Measurements from ENCODE around the gene TTLL5.

TTLL5 gene

DNA sequence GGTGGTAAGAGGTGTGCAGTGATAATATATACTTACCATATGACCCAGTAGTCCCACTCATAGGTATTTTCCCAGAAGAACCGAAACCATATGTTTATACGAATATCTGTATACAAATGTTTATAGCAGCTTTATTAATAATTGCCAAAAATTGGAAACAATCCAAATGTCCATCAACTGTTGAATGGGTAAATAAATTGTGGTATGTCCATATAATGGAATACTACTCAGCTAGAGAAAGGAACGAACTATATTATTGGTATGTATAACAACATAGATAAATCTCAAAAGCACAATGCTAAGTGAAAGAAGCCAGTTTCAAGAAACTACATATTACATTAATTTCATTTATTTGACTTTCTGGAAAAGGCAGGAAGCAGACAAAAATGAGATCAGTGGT, 66.1 kb downstream of the TTLL5 start:
- Histone ChIP-seq H3K18ac (ENCODE audit: low read length) (no peak overlapping the region), H4K8ac (ENCODE audit: low read depth, low read length) (no peak overlapping the region), H3K23ac (ENCODE audit: low read length) (no peak overlapping the region), H4K5ac (ENCODE audit: low read length) (no peak overlapping the region), H3K27me3 (ENCODE audit: insufficient read depth, low read length, poor library complexity) (no peaks in the 10 kb centered on the region), H3K4me2 (ENCODE audit: low read length) (no peak overlapping the region), H2BK15ac (replicated peaks; ENCODE audit: low read depth) (no peak overlapping the region), H3K79me1 (ENCODE audit: low read length) (no peaks in the 10 kb centered on the region), H3K79me2 (ENCODE audit: control insufficient read depth, insufficient read depth, low read length) (no peaks in the 10 kb centered on the region), H3K4me3 (ENCODE audit: low read length) (no peak overlapping the region), H3K36me3 (ENCODE audit: control insufficient read depth, insufficient read depth, low read length) (no peaks in the 10 kb centered on the region), H3K56ac (ENCODE audit: low read length) (no peak overlapping the region), H3K27ac (ENCODE audit: low read depth, low read length) (no peak overlapping the region), H2BK5ac (ENCODE audit: low read length) (no peak overlapping the region), H3K4me1 (ENCODE audit: control insufficient read depth, low read depth, low read length) (no peaks in the 10 kb centered on the region), H3K9ac (ENCODE audit: low read length) (no peak overlapping the region), H2AK5ac (ENCODE audit: low read length) (no peak overlapping the region), H3K4ac (ENCODE audit: low read depth, low read length) (no peak overlapping the region), H2BK120ac (ENCODE audit: low read depth, low read length) (no peak overlapping the region)
- no CpG with 5 or more reads among the region's 3 CpGs for WGBS (ENCODE audit: extremely low coverage, insufficient coverage, low lambda C conversion rate)
- DNase-seq, result no peak

DNA sequence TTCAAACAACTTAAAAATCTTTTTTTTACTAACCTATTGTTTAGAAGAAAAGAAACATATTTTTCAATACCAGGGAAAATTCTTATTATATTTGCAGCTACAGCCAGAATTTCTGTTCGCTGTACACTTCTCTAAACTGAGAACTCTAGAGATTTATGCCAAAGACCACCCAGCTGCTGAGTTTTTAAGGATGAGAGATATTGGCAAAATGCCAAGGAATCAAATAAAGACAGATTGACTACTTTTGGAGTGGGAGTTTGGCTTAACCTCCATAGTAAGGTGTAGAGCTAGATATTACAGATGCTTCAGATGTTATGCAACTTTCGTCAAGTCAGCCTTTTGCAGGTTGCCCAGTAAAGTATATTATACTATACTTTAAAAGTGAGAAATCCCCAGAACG, 71.8 kb downstream of the TTLL5 start:
- Histone ChIP-seq H2AK5ac (ENCODE audit: low read length) (no peak overlapping the region), H3K79me2 (ENCODE audit: control insufficient read depth, insufficient read depth, low read length) (no peaks in the 10 kb centered on the region)
- no CpG with 5 or more reads among the region's 3 CpGs for WGBS (ENCODE audit: extremely low coverage, insufficient coverage, low lambda C conversion rate)

GRCh38 chr14:75734854-75735253, 73.8 kb downstream of the TTLL5 start:
- H3K4ac ChIP-seq (ENCODE audit: low read depth, low read length), result no peak overlapping the region
- no peak overlapping the region for H3K27ac ChIP-seq (ENCODE audit: low read depth, low read length)
- no peak overlapping the region for H3K4me3 ChIP-seq (ENCODE audit: low read length)
- H3K9ac ChIP-seq (ENCODE audit: low read length), result no peak overlapping the region
- no peak overlapping the region for H2AK5ac ChIP-seq (ENCODE audit: low read length)
- H3K4me2 ChIP-seq (ENCODE audit: low read length), result no peak overlapping the region
- no peak overlapping the region for H2BK120ac ChIP-seq (ENCODE audit: low read depth, low read length)
- H4K5ac ChIP-seq (ENCODE audit: low read length), result no peak overlapping the region
- no peaks in the 10 kb centered on the region for H3K79me2 ChIP-seq (ENCODE audit: control insufficient read depth, insufficient read depth, low read length)
- no CpG with 5 or more reads among the region's 3 CpGs for WGBS (ENCODE audit: extremely low coverage, insufficient coverage, low lambda C conversion rate)
- no peak overlapping the region for H2BK5ac ChIP-seq (ENCODE audit: low read length)
- H3K79me1 ChIP-seq (ENCODE audit: low read length), result no peaks in the 10 kb centered on the region
- H3K36me3 ChIP-seq (ENCODE audit: control insufficient read depth, insufficient read depth, low read length), result no peaks in the 10 kb centered on the region
- H3K23ac ChIP-seq (ENCODE audit: low read length), result no peak overlapping the region
- H3K27me3 ChIP-seq (ENCODE audit: insufficient read depth, low read length, poor library complexity), result no peaks in the 10 kb centered on the region
- no peak overlapping the region for H2BK15ac ChIP-seq (replicated peaks; ENCODE audit: low read depth)
- no peak overlapping the region for H4K8ac ChIP-seq (ENCODE audit: low read depth, low read length)
- DNase-seq, result no peak
- no peak overlapping the region for H3K18ac ChIP-seq (ENCODE audit: low read length)
- H3K4me1 ChIP-seq (ENCODE audit: control insufficient read depth, low read depth, low read length), result no peaks in the 10 kb centered on the region
- H3K56ac ChIP-seq (ENCODE audit: low read length), result no peak overlapping the region

More for the DNA sequence above, 71.8 kb downstream of the TTLL5 start:
- Histone ChIP-seq H2BK15ac (replicated peaks; ENCODE audit: low read depth) (no peak overlapping the region), H2BK120ac (ENCODE audit: low read depth, low read length) (no peak overlapping the region), H3K4ac (ENCODE audit: low read depth, low read length) (no peak overlapping the region), H3K27me3 (ENCODE audit: insufficient read depth, low read length, poor library complexity) (no peaks in the 10 kb centered on the region), H3K9ac (ENCODE audit: low read length) (no peak overlapping the region), H3K23ac (ENCODE audit: low read length) (no peak overlapping the region), H3K36me3 (ENCODE audit: control insufficient read depth, insufficient read depth, low read length) (no peaks in the 10 kb centered on the region), H3K4me1 (ENCODE audit: control insufficient read depth, low read depth, low read length) (no peaks in the 10 kb centered on the region), H3K4me2 (ENCODE audit: low read length) (no peak overlapping the region), H4K5ac (ENCODE audit: low read length) (no peak overlapping the region), H2BK5ac (ENCODE audit: low read length) (no peak overlapping the region), H4K8ac (ENCODE audit: low read depth, low read length) (no peak overlapping the region), H3K27ac (ENCODE audit: low read depth, low read length) (no peak overlapping the region), H3K56ac (ENCODE audit: low read length) (no peak overlapping the region), H3K79me1 (ENCODE audit: low read length) (no peaks in the 10 kb centered on the region), H3K18ac (ENCODE audit: low read length) (no peak overlapping the region), H3K4me3 (ENCODE audit: low read length) (no peak overlapping the region)
- no peak for DNase-seq

GRCh38 chr14:75736845-75737485, 75.9 kb downstream of the TTLL5 start:
- Histone ChIP-seq H3K4me3 (ENCODE audit: low read length) (no peak overlapping the region), H3K4me2 (ENCODE audit: low read length) (no peak overlapping the region), H3K27ac (ENCODE audit: low read depth, low read length) (no peak overlapping the region), H3K56ac (ENCODE audit: low read length) (no peak overlapping the region), H4K8ac (ENCODE audit: low read depth, low read length) (no peak overlapping the region), H3K36me3 (ENCODE audit: control insufficient read depth, insufficient read depth, low read length) (no peaks in the 10 kb centered on the region), H2BK15ac (replicated peaks; ENCODE audit: low read depth) (no peak overlapping the region), H3K4me1 (ENCODE audit: control insufficient read depth, low read depth, low read length) (no peaks in the 10 kb centered on the region), H4K5ac (ENCODE audit: low read length) (no peak overlapping the region), H3K79me2 (ENCODE audit: control insufficient read depth, insufficient read depth, low read length) (no peaks in the 10 kb centered on the region), H2BK5ac (ENCODE audit: low read length) (no peak overlapping the region), H2AK5ac (ENCODE audit: low read length) (no peak overlapping the region), H3K23ac (ENCODE audit: low read length) (no peak overlapping the region), H3K79me1 (ENCODE audit: low read length) (no peaks in the 10 kb centered on the region), H3K18ac (ENCODE audit: low read length) (no peak overlapping the region), H3K4ac (ENCODE audit: low read depth, low read length) (no peak overlapping the region), H2BK120ac (ENCODE audit: low read depth, low read length) (no peak overlapping the region), H3K27me3 (ENCODE audit: insufficient read depth, low read length, poor library complexity) (no peaks in the 10 kb centered on the region), H3K9ac (ENCODE audit: low read length) (no peak overlapping the region)
- DNase-seq, result no peak

DNA sequence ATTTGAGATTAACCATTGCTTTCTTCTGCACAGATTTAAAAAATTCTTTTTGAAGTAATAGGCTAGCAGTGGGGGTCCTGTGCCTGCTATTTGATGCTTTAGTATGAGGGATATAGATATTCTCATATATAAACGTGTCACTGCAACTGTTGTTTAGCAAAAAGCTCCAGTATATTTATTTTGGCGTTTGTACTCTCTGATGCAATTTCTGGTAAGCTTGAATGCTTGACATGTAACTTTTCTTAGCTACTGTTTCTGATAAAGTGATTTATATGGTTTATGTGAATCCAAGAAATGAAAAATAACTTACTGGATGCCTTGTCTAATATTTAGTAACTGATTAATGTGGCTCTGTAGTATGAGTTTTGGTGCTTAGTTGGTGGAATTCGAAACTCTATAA, 77.1 kb downstream of the TTLL5 start:
- no peak overlapping the region for H3K18ac ChIP-seq (ENCODE audit: low read length)
- no peak overlapping the region for H4K5ac ChIP-seq (ENCODE audit: low read length)
- H3K9ac ChIP-seq (ENCODE audit: low read length), result no peak overlapping the region
- H3K79me1 ChIP-seq (ENCODE audit: low read length), result no peaks in the 10 kb centered on the region
- WGBS (ENCODE audit: extremely low coverage, insufficient coverage, low lambda C conversion rate), result no CpG with 5 or more reads among the region's 3 CpGs
- no peak overlapping the region for H2AK5ac ChIP-seq (ENCODE audit: low read length)
- H3K4me3 ChIP-seq (ENCODE audit: low read length), result no peak overlapping the region
- H3K4ac ChIP-seq (ENCODE audit: low read depth, low read length), result no peak overlapping the region
- H2BK120ac ChIP-seq (ENCODE audit: low read depth, low read length), result no peak overlapping the region
- no peaks in the 10 kb centered on the region for H3K79me2 ChIP-seq (ENCODE audit: control insufficient read depth, insufficient read depth, low read length)
- H3K27me3 ChIP-seq (ENCODE audit: insufficient read depth, low read length, poor library complexity), result no peaks in the 10 kb centered on the region
- no peak overlapping the region for H2BK15ac ChIP-seq (replicated peaks; ENCODE audit: low read depth)
- H2BK5ac ChIP-seq (ENCODE audit: low read length), result no peak overlapping the region
- H3K56ac ChIP-seq (ENCODE audit: low read length), result no peak overlapping the region
- H3K4me1 ChIP-seq (ENCODE audit: control insufficient read depth, low read depth, low read length), result no peaks in the 10 kb centered on the region
- no peak overlapping the region for H3K23ac ChIP-seq (ENCODE audit: low read length)
- no peak for DNase-seq
- H3K4me2 ChIP-seq (ENCODE audit: low read length), result no peak overlapping the region
- no peak overlapping the region for H3K27ac ChIP-seq (ENCODE audit: low read depth, low read length)
- no peak overlapping the region for H4K8ac ChIP-seq (ENCODE audit: low read depth, low read length)
- H3K36me3 ChIP-seq (ENCODE audit: control insufficient read depth, insufficient read depth, low read length), result no peaks in the 10 kb centered on the region

- no peak overlapping the region for H3K18ac ChIP-seq (ENCODE audit: low read length)
- no peak overlapping the region for H3K9ac ChIP-seq (ENCODE audit: low read length)
- WGBS (ENCODE audit: extremely low coverage, insufficient coverage, low lambda C conversion rate), result no CpG with 5 or more reads among the region's 2 CpGs
- no peak overlapping the region for H2BK120ac ChIP-seq (ENCODE audit: low read depth, low read length)
- no peaks in the 10 kb centered on the region for H3K36me3 ChIP-seq (ENCODE audit: control insufficient read depth, insufficient read depth, low read length)
- no peaks in the 10 kb centered on the region for H3K79me1 ChIP-seq (ENCODE audit: low read length)
- no peaks in the 10 kb centered on the region for H3K27me3 ChIP-seq (ENCODE audit: insufficient read depth, low read length, poor library complexity)
- no peak overlapping the region for H3K23ac ChIP-seq (ENCODE audit: low read length)
- no peak overlapping the region for H3K4me3 ChIP-seq (ENCODE audit: low read length)
- H3K27ac ChIP-seq (ENCODE audit: low read depth, low read length), result no peak overlapping the region
- H2BK5ac ChIP-seq (ENCODE audit: low read length), result no peak overlapping the region
- DNase-seq, result no peak
- no peak overlapping the region for H4K5ac ChIP-seq (ENCODE audit: low read length)
- H4K8ac ChIP-seq (ENCODE audit: low read depth, low read length), result no peak overlapping the region
- no peaks in the 10 kb centered on the region for H3K79me2 ChIP-seq (ENCODE audit: control insufficient read depth, insufficient read depth, low read length)
- no peak overlapping the region for H3K4ac ChIP-seq (ENCODE audit: low read depth, low read length)
- H2AK5ac ChIP-seq (ENCODE audit: low read length), result no peak overlapping the region
- no peak overlapping the region for H3K56ac ChIP-seq (ENCODE audit: low read length)
- no peak overlapping the region for H3K4me2 ChIP-seq (ENCODE audit: low read length)
- no peaks in the 10 kb centered on the region for H3K4me1 ChIP-seq (ENCODE audit: control insufficient read depth, low read depth, low read length)
- H2BK15ac ChIP-seq (replicated peaks; ENCODE audit: low read depth), result no peak overlapping the region
Observed at GRCh38 chr14:75742867-75743266, 81.8 kb downstream of the TTLL5 start.

Data from mesendoderm (in vitro differentiated cells).